ENCODE results near the gene CTXND2. TPM values are rescaled to one million over a fixed set of nuclear protein-coding genes. Genes with fewer than 3 reads are reported as not detected.

Gene CTXND2
- total and polyA plus RNA-seq, 9 donors: not detected

- Histone ChIP-seq H3K4me3 (no peak overlapping the region), H3K9me3 (no peaks in the 10 kb centered on the region), H3K27ac (no peak overlapping the region), H3K36me3 (no peaks in the 10 kb centered on the region), H3K27me3 (no peaks in the 10 kb centered on the region), H3K4me1 (ENCODE audit: insufficient read depth) (no peaks in the 10 kb centered on the region)
- TF ChIP-seq POLR2A (IDR thresholded peaks at IDR 0.05): no peak
- TF ChIP-seq EP300 (IDR thresholded peaks at IDR 0.05): no peak
- no peak for TF ChIP-seq CTCF (IDR thresholded peaks at IDR 0.05)
- DNase-seq: no peak
- intact Hi-C loops (cut with DNase I): no loop called here
- 89 to 91% (median 90%) methylated on average over 5 of the region's 5 CpGs for WGBS, 3 donors
Measured at GRCh38 chr1:150902346-150902745, 15.4 kb downstream of the CTXND2 start.

GRCh38 chr1:150902751-150903150 lies 15.8 kb downstream of the CTXND2 start:
- no peak for TF ChIP-seq CTCF (IDR thresholded peaks at IDR 0.05)
- no peak for TF ChIP-seq EP300 (IDR thresholded peaks at IDR 0.05)
- no peak for TF ChIP-seq POLR2A (IDR thresholded peaks at IDR 0.05)
- no peak overlapping the region for H3K4me3 ChIP-seq
- 29 to 41% (median 30%) methylated on average over 1 of the region's 1 CpG for WGBS, 3 donors
- H3K27me3 ChIP-seq: no peaks in the 10 kb centered on the region
- no peaks in the 10 kb centered on the region for H3K9me3 ChIP-seq
- intact Hi-C loops (cut with DNase I): no loop called here
- no peaks in the 10 kb centered on the region for H3K4me1 ChIP-seq (ENCODE audit: insufficient read depth)
- no peak for DNase-seq
- no peaks in the 10 kb centered on the region for H3K36me3 ChIP-seq
- no peak overlapping the region for H3K27ac ChIP-seq

GRCh38 chr1:150905301-150905700 lies 18.4 kb downstream of the CTXND2 start:
- Histone ChIP-seq H3K27ac (no peak overlapping the region), H3K4me1 (ENCODE audit: insufficient read depth) (no peaks in the 10 kb centered on the region), H3K27me3 (no peaks in the 10 kb centered on the region), H3K36me3 (no peaks in the 10 kb centered on the region), H3K9me3 (no peaks in the 10 kb centered on the region), H3K4me3 (no peak overlapping the region)
- no peak for DNase-seq
- WGBS, 3 donors: 92 to 94% (median 93%) methylated on average over 6 of the region's 6 CpGs
- TF ChIP-seq POLR2A (IDR thresholded peaks at IDR 0.05) (no peak), EP300 (IDR thresholded peaks at IDR 0.05) (no peak), CTCF (IDR thresholded peaks at IDR 0.05) (no peak)
- intact Hi-C loops (cut with DNase I): no loop called here

GRCh38 chr1:150906329-150906728 lies 19.4 kb downstream of the CTXND2 start:
- Histone ChIP-seq H3K36me3 (no peaks in the 10 kb centered on the region), H3K4me1 (ENCODE audit: insufficient read depth) (no peaks in the 10 kb centered on the region), H3K27me3 (no peaks in the 10 kb centered on the region), H3K27ac (no peak overlapping the region), H3K9me3 (no peaks in the 10 kb centered on the region), H3K4me3 (no peak overlapping the region)
- intact Hi-C loops (cut with DNase I): no loop called here
- TF ChIP-seq CTCF (IDR thresholded peaks at IDR 0.05) (no peak), POLR2A (IDR thresholded peaks at IDR 0.05) (no peak), EP300 (IDR thresholded peaks at IDR 0.05) (no peak)
- no peak for DNase-seq
- 88 to 96% (median 91%) methylated on average over 1 of the region's 1 CpG for WGBS, 3 donors

GRCh38 chr1:150906813-150907212 lies 19.9 kb downstream of the CTXND2 start:
- no peaks in the 10 kb centered on the region for H3K36me3 ChIP-seq
- WGBS, 3 donors: 76 to 84% (median 80%) methylated on average over 2 of the region's 2 CpGs
- no peak overlapping the region for H3K27ac ChIP-seq
- no peak for DNase-seq
- TF ChIP-seq EP300 (IDR thresholded peaks at IDR 0.05) (no peak), CTCF (IDR thresholded peaks at IDR 0.05) (no peak), POLR2A (IDR thresholded peaks at IDR 0.05) (no peak)
- no peaks in the 10 kb centered on the region for H3K27me3 ChIP-seq
- no peaks in the 10 kb centered on the region for H3K9me3 ChIP-seq
- H3K4me1 ChIP-seq (ENCODE audit: insufficient read depth): no peaks in the 10 kb centered on the region
- H3K4me3 ChIP-seq: no peak overlapping the region
- intact Hi-C loops (cut with DNase I): no loop called here
